ENCODE data around the gene UGDH. TPM values are rescaled to one million over a fixed set of nuclear protein-coding genes. Genes with fewer than 3 reads are reported as not detected.
"Not testable (repeated sequence)": the region's sequence is repeated elsewhere in the genome, so short reads cannot be mapped to it uniquely, and the experiment has no call there.

The UGDH gene
- total RNA-seq, 4 donors from 2014 or later, result 36.4 to 192 (median 48.9) TPM

GRCh38 chr4:39466747-39467146, 60.5 kb downstream of the UGDH start:
- Histone ChIP-seq H3K4me3 (no peak overlapping the region), H3K27ac (no peak overlapping the region), H3K27me3 (no peaks in the 10 kb centered on the region), H3K36me3 (no peaks in the 10 kb centered on the region), H3K4me1 (no peaks in the 10 kb centered on the region), H3K9me3 (no peaks in the 10 kb centered on the region)
- DNase-seq, result no peak
- TF ChIP-seq POLR2A (IDR thresholded peaks at IDR 0.05) (no peak), CTCF (IDR thresholded peaks at IDR 0.05) (no peak)
- intact Hi-C loops (cut with DNase I; ENCODE audit: low total_unique reads), result no loop called here

GRCh38 chr4:39464886-39465501, 62.2 kb downstream of the UGDH start:
- Histone ChIP-seq H3K36me3 (no peaks in the 10 kb centered on the region), H3K9me3 (no peaks in the 10 kb centered on the region), H3K27ac (no peak overlapping the region), H3K27me3 (no peaks in the 10 kb centered on the region), H3K4me3 (no peak overlapping the region), H3K4me1 (no peaks in the 10 kb centered on the region)
- intact Hi-C loops (cut with DNase I; ENCODE audit: low total_unique reads), result no loop called here
- TF ChIP-seq CTCF (IDR thresholded peaks at IDR 0.05) (no peak), POLR2A (IDR thresholded peaks at IDR 0.05) (no peak)
- no peak for DNase-seq

- H3K9me3 ChIP-seq, result no peaks in the 10 kb centered on the region
- peak within 1 kb of the TSS; percentile 90 to 94 for H3K27ac ChIP-seq
- H3K4me3 ChIP-seq, result peak within 1 kb of the TSS; percentile 63 to 68
- DNase-seq, result peak; percentile 96 to 98
- TF ChIP-seq CTCF (IDR thresholded peaks at IDR 0.05), result peak in 1 of 4 experiments; percentile 31
- TF ChIP-seq POLR2A (IDR thresholded peaks at IDR 0.05), result peak; percentile 88 to 96
- peaks cover 3 to 18% of the 10 kb centered on the region in 2 donors for H3K4me1 ChIP-seq
- no peaks in the 10 kb centered on the region for H3K27me3 ChIP-seq
- H3K36me3 ChIP-seq, result no peaks in the 10 kb centered on the region
- intact Hi-C loops (cut with DNase I; ENCODE audit: low total_unique reads), result loop anchor here (5.0 kb wide), 1 partner anchor 519 kb away; the partner anchor contains the start of gene PDS5A
Observed at GRCh38 chr4:39458505-39459300, 68.5 kb downstream of the UGDH start, which contains the start of the genes LIAS and RPL9. TSS of gene LIAS (plus strand) at chr4:39459056. CDS start at chr4:39459118, 62 bp downstream. TSS of gene RPL9 (minus strand) at chr4:39458922. CDS start at chr4:39458439, 483 bp downstream.

- not testable (repeated sequence) for H3K36me3 ChIP-seq, H3K27me3 ChIP-seq, DNase-seq, H3K9me3 ChIP-seq
- intact Hi-C loops (cut with DNase I; ENCODE audit: low total_unique reads), result loop anchor here (5.0 kb wide), 1 partner anchor 519 kb away; the partner anchor contains the start of gene PDS5A
- Histone ChIP-seq H3K4me1 (peaks cover 3 to 18% of the 10 kb centered on the region in 2 donors), H3K27ac (peak overlapping the region; percentile 90 to 94), H3K4me3 (peak overlapping the region; percentile 63 to 68)
Observed at GRCh38 chr4:39458161-39458504, 69.1 kb downstream of the UGDH start.

GRCh38 chr4:39456946-39457763, 70.1 kb downstream of the UGDH start:
- peak overlapping the region; percentile 90 to 94 for H3K27ac ChIP-seq
- H3K27me3 ChIP-seq, result no peaks in the 10 kb centered on the region
- no peaks in the 10 kb centered on the region for H3K36me3 ChIP-seq
- peak overlapping the region in 1 of 2 donors; percentile 68 for H3K4me3 ChIP-seq
- H3K4me1 ChIP-seq, result peaks cover 3 to 18% of the 10 kb centered on the region in 2 donors
- no peaks in the 10 kb centered on the region for H3K9me3 ChIP-seq
- no peak for DNase-seq
- intact Hi-C loops (cut with DNase I; ENCODE audit: low total_unique reads), result loop anchor here (5.0 kb wide), 1 partner anchor 520 kb away; the partner anchor contains the start of gene PDS5A
- TF ChIP-seq CTCF (IDR thresholded peaks at IDR 0.05) (no peak), POLR2A (IDR thresholded peaks at IDR 0.05) (no peak)
